Activated CD4-positive, CD25-positive, alpha-beta regulatory T cell treated with anti-CD3 and anti-CD28 coated beads, Interleukin-2, amount 50 U/mL, for 24 hours (primary cell): ENCODE measurements around the gene ARSD.
"Not testable (repeated sequence)": the region's sequence is repeated elsewhere in the genome, so short reads cannot be mapped to it uniquely, and the experiment has no call there.

Experiments
- ATAC-seq, 2 donors: fragments of 150-1000 bp; cut with Tn5 transposase; one replicate each; pipeline ENCODE4 v1.10.0; 2021; ENCODE audit warnings: mild to moderate bottlenecking in 1 of 2, moderate library complexity in 1 of 2

ARSD gene

GRCh38 chrX:2931612-2932011 is 2.5 kb upstream of the ARSD start:
- no peak for ATAC-seq

GRCh38 chrX:2931155-2931554 is 2.0 kb upstream of the ARSD start:
- ATAC-seq, result no peak

- ATAC-seq, result no peak
Observed at GRCh38 chrX:2928191-2928582, 952 bp downstream of the ARSD start.

DNA sequence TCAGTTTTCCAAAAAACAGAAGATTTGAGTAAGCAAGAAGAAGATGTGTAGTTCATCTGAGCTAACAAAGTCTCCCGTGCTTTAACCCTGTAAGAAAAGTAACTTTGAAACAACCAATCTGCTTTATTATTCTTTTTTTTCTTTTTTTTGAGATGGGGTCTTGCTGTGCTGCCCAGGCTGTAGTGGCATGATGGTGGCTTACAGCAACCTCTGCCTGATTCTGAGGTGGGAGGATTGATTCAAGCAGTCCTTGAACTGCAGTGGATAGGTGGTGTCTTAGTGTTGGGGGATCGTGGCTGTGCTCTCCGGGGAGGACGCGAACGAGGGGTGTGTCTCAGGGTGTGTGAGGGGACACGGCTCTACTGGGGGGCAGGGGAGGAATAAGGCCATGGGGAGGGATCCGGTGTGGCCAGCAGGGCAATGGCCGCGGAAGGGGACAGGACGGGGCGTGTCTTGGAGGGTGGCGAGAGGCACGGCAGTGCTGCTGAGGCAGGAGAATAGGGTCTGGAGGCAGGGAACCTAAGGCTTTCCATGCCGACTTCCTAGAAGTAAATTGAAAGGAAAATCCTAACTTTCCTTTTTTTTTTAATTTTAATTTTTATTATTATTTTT is 2.4 kb downstream of the ARSD start:
- no peak for ATAC-seq

DNA sequence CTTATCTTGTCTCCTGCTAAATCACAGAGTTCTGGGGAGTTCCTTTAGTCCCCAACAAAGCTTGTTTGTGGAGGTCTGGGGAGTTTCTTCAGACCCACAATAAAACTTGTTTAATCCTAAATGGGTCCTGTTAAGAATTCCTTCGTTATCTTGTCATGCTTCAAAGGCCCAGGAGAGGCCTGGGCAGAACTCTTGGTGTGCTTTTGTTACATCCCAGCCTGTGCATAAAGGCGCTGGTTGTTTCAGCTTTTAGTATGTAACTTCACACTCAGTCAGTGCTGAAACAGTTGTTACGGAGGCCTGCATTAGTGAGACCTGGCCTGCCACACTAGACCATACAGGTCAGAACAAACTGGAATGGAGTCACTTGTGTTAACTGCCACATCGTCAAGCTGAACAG is 2.9 kb downstream of the ARSD start:
- not testable (repeated sequence) for ATAC-seq

GRCh38 chrX:2924151-2924550 is 5.0 kb downstream of the ARSD start:
- ATAC-seq, result no peak

DNA sequence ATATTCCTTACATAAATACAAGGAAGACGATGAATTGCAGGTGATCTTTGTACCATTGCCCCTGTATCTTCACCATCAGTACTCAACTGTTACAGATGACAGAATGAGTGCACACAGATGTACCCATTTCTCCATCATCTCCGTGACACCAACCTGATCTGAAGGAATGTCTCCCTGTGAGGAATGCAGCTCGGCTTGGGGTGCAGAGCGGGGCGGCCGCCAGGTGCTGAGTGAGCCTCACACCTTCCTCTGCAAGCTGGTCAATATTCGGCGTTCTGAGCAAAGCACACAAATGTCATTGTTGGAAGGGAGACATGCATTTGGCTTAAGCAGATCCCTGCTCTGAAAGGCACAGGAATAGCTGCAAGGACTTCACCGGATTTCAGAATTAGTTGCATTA is 7.4 kb downstream of the ARSD start:
- no peak for ATAC-seq

GRCh38 chrX:2921193-2921592 is 7.9 kb downstream of the ARSD start:
- no peak for ATAC-seq

- no peak for ATAC-seq
Observed at GRCh38 chrX:2917767-2918166, 11.4 kb downstream of the ARSD start.

DNA sequence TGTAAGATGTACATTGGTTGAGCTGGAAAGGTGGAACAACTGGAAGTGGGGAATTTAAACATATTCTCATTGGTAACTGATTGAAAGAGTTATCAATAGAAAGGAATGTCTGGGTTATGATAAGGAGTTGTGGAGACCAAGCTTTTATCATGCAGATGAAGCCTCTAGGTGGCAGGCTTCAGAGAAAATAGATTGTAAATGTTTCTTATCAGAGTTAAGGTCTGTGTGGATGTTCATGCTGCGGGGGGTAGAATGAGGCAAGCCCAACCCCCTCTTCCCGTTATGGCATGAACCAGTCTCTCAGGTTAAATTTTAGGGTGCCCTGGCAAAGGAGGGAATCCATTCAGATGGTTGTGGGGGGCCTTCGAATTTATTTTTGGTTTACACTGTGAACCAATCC is 16.0 kb downstream of the ARSD start:
- ATAC-seq, result no peak

- no peak for ATAC-seq
Observed at GRCh38 chrX:2910109-2910508, 19.0 kb downstream of the ARSD start.

DNA sequence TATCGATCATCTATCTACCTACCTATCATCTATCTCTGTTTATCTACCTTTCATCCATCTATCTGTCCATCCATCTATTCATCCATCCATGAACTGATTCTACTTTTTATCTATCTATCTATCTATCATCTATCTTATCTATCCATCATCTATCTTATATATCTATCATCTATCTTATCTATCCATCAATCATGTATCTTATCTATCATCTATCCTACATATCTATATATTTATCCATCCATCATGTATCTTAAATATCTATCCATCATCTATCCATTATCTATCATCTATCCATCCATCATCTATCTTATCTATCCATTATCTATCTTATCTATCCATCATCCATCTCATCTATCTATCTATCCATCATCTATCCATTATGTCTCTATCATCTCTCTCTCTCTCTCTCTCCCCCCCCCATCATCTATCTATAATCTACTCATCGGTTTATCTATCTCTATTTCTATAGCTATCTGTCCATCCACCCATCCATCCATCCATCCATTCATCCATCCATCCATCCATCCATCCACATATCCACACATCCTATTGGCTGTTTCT is 20.9 kb downstream of the ARSD start:
- ATAC-seq, result no peak

GRCh38 chrX:2907295-2907694 is 21.8 kb downstream of the ARSD start:
- no peak for ATAC-seq

GRCh38 chrX:2903366-2903765 is 25.8 kb downstream of the ARSD start:
- no peak for ATAC-seq

- no peak for ATAC-seq
Observed at GRCh38 chrX:2902841-2903240, 26.3 kb downstream of the ARSD start.

- ATAC-seq, result no peak
Observed at GRCh38 chrX:2901367-2902036, 27.6 kb downstream of the ARSD start.

GRCh38 chrX:2898846-2899512 is 30.2 kb downstream of the ARSD start:
- ATAC-seq, result no peak

GRCh38 chrX:2897690-2898623 is 31.2 kb downstream of the ARSD start:
- ATAC-seq, result not testable (repeated sequence)

DNA sequence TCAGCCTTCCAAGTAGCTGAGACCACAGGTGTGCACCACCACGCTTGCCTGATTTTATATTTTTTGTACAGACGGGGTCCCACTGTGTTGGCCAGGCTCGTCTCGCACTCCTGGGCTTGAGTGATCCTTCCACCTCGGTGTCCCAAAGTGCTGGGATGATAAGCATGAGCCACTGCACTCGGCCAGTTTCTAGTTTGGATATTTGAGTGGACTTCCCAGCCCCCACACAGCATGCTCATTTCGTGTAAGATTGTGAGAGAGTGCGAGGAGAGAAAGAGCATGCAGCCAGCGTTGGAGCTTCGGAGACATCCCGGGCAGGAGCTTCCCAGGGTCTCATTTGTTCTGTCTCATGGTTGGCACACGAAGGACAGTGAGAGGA is 31.8 kb downstream of the ARSD start:
- no peak for ATAC-seq

- ATAC-seq, result no peak
Observed at GRCh38 chrX:2894885-2895292, 34.2 kb downstream of the ARSD start.

- ATAC-seq, result no peak
Observed at GRCh38 chrX:2892816-2893215, 36.3 kb downstream of the ARSD start.

GRCh38 chrX:2890536-2891460 is 38.3 kb downstream of the ARSD start:
- ATAC-seq, result not testable (repeated sequence)
